PC-3 (cell line): ENCODE data around the gene RAI1. TPM values are rescaled to one million over a fixed set of nuclear protein-coding genes. Genes with fewer than 3 reads are reported as not detected.
"Not testable (repeated sequence)": the region's sequence is repeated elsewhere in the genome, so short reads cannot be mapped to it uniquely, and the experiment has no call there.

Experiments used
- ATAC-seq: fragments of 200-7000 bp; cut with Tn5 transposase; 2 replicates; pipeline ENCODE4 v1.9.1; 2020; ENCODE audit warnings: mild to moderate bottlenecking, moderate library complexity
- Bru-seq: library from RNA; stranded (reverse); fragments of 400-500 nt; gene quantifications from one replicate; lab custom pipeline; 2021; lab: Mats Ljungman, UMichigan
- BruChase-seq, 2 experiments: library from RNA; stranded (reverse); fragments of 400-500 nt; gene quantifications; one replicate each; lab custom pipeline; 2021; lab: Mats Ljungman, UMichigan
- BruUV-seq: library from RNA; stranded (reverse); fragments of 400-500 nt; replicated peaks from 2 replicates; lab custom pipeline; 2021; lab: Mats Ljungman, UMichigan
- CTCF ChIA-PET: fragments of 300-600 bp; sonication (Branson Sonifier 250); formaldehyde crosslinking; loops from one replicate; lab custom pipeline; 2022; ENCODE audit warnings: antibody characterized with exemption; lab: Charles Lee
- POLR2A ChIA-PET: fragments of 300-600 bp; sonication (Branson Sonifier 250); formaldehyde crosslinking; loops from one replicate; lab custom pipeline; 2022; ENCODE audit warnings: antibody characterized with exemption; ENCODE audit not compliant: unreplicated experiment; lab: Charles Lee
- DNase-seq: peaks from one replicate; pipeline ENCODE4 v3.0.0-alpha.2; 2015
- H2AFZ ChIP-seq: fragments of 300-600 bp; sonication (generic); 2 replicates; pipeline ENCODE4 v1.6.0; 2016; ENCODE audit warnings: antibody characterized with exemption, low read length
- H3F3A ChIP-seq: fragments of 300-600 bp; sonication (generic); one replicate; pipeline ENCODE4 v1.6.0; 2017; ENCODE audit warnings: antibody characterized with exemption, low read length, control low read depth, mild to moderate bottlenecking; ENCODE audit not compliant: unreplicated experiment
- H3K27ac ChIP-seq: fragments of 300-600 bp; sonication (generic); 2 replicates; pipeline ENCODE4 v1.5.1; 2016; ENCODE audit warnings: mild to moderate bottlenecking, low read length
- H3K27me3 ChIP-seq: fragments of 300-600 bp; sonication (generic); 2 replicates; pipeline ENCODE4 v1.6.1; 2016; ENCODE audit warnings: low read length, mixed read lengths
- H3K36me3 ChIP-seq: fragments of 300-600 bp; sonication (generic); 2 replicates; pipeline ENCODE4 v1.6.1; 2016; ENCODE audit warnings: low read depth, mixed run types, low read length, mixed read lengths
- H3K4me1 ChIP-seq: fragments of 300-600 bp; sonication (generic); 2 replicates; pipeline ENCODE4 v1.5.1; 2016; ENCODE audit warnings: low read length; ENCODE audit not compliant: insufficient read depth
- H3K4me2 ChIP-seq: fragments of 300-600 bp; sonication (generic); 2 replicates; pipeline ENCODE4 v1.6.0; 2016; ENCODE audit warnings: low read length
- H3K4me3 ChIP-seq: fragments of 300-600 bp; sonication (generic); 2 replicates; pipeline ENCODE4 v1.5.1; 2016; ENCODE audit warnings: mild to moderate bottlenecking, low read length, mixed read lengths
- H3K79me2 ChIP-seq: fragments of 300-600 bp; sonication (generic); 2 replicates; pipeline ENCODE4 v1.6.1; 2017; ENCODE audit warnings: low read length, mixed read lengths
- H3K9ac ChIP-seq: fragments of 300-600 bp; sonication (generic); 2 replicates; pipeline ENCODE4 v1.6.0; 2016; ENCODE audit warnings: mild to moderate bottlenecking, low read length
- H3K9me2 ChIP-seq: fragments of 300-600 bp; sonication (generic); replicated peaks from 2 replicates; pipeline ENCODE4 v1.6.1; 2016; ENCODE audit warnings: mixed run types, low read length, mixed read lengths
- H3K9me3 ChIP-seq: fragments of 300-600 bp; sonication (generic); 2 replicates; pipeline ENCODE4 v1.6.1; 2016; ENCODE audit warnings: low read length, mixed read lengths
- H4K20me1 ChIP-seq: fragments of 300-600 bp; sonication (generic); 2 replicates; pipeline ENCODE4 v1.6.1; 2016; ENCODE audit warnings: low read length, mixed read lengths
- CTCF ChIP-seq: fragments of 300-600 bp; sonication (generic); conservative IDR thresholded peaks from 2 replicates; pipeline ENCODE4 v1.5.1; 2017; ENCODE audit warnings: antibody characterized with exemption, low read depth, mild to moderate bottlenecking, low read length
- EZH2 ChIP-seq: fragments of 300-600 bp; sonication (generic); IDR thresholded peaks from one replicate; pipeline ENCODE4 v1.6.1; 2017; ENCODE audit warnings: antibody characterized with exemption, mild to moderate bottlenecking, low read length; ENCODE audit not compliant: unreplicated experiment
- EZH2phosphoT487 ChIP-seq: fragments of 300-600 bp; sonication (generic); IDR thresholded peaks from 2 replicates; pipeline ENCODE4 v1.6.1; 2018; ENCODE audit warnings: mild to moderate bottlenecking, antibody characterized with exemption, low read length, borderline replicate concordance
- intact Hi-C: fragments of 100-400 bp; cut with micrococcal nuclease; formaldehyde crosslinking; loops from 2 replicates; pipeline ENCODE4 v1.9.0; 2023
- long read RNA-seq: library from polyadenylated mRNA; unstranded; transcript quantifications from one replicate; pipeline ENCODE4 v2.0.0, GENCODE V29; 2021; ENCODE audit not compliant: unreplicated experiment
- total RNA-seq: library from RNA; depleted of rRNA; stranded (reverse); fragments of >200 nt; gene quantifications from 2 replicates; pipeline ENCODE4 v1.2.3, GENCODE V29; 2014; rRNA removed

The RAI1 gene, protein sequence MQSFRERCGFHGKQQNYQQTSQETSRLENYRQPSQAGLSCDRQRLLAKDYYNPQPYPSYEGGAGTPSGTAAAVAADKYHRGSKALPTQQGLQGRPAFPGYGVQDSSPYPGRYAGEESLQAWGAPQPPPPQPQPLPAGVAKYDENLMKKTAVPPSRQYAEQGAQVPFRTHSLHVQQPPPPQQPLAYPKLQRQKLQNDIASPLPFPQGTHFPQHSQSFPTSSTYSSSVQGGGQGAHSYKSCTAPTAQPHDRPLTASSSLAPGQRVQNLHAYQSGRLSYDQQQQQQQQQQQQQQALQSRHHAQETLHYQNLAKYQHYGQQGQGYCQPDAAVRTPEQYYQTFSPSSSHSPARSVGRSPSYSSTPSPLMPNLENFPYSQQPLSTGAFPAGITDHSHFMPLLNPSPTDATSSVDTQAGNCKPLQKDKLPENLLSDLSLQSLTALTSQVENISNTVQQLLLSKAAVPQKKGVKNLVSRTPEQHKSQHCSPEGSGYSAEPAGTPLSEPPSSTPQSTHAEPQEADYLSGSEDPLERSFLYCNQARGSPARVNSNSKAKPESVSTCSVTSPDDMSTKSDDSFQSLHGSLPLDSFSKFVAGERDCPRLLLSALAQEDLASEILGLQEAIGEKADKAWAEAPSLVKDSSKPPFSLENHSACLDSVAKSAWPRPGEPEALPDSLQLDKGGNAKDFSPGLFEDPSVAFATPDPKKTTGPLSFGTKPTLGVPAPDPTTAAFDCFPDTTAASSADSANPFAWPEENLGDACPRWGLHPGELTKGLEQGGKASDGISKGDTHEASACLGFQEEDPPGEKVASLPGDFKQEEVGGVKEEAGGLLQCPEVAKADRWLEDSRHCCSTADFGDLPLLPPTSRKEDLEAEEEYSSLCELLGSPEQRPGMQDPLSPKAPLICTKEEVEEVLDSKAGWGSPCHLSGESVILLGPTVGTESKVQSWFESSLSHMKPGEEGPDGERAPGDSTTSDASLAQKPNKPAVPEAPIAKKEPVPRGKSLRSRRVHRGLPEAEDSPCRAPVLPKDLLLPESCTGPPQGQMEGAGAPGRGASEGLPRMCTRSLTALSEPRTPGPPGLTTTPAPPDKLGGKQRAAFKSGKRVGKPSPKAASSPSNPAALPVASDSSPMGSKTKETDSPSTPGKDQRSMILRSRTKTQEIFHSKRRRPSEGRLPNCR (N-terminal part only)
- total RNA-seq (33.0 and 64.2 TPM in 2 replicates), Bru-seq, nascent RNA (percentile 73 among the genes with signal in this experiment), BruChase-seq, experiment 1, labeled RNA remaining after a 6-hour chase (percentile 75 among the genes with signal in this experiment), BruChase-seq, experiment 2, labeled RNA remaining after a 2-hour chase (percentile 77 among the genes with signal in this experiment)
- long read RNA-seq, partial matches to known transcripts = 51 of 68 reads
- long read RNA-seq, other reads (novel, unspliced or antisense) = 17 of 68 reads

DNA sequence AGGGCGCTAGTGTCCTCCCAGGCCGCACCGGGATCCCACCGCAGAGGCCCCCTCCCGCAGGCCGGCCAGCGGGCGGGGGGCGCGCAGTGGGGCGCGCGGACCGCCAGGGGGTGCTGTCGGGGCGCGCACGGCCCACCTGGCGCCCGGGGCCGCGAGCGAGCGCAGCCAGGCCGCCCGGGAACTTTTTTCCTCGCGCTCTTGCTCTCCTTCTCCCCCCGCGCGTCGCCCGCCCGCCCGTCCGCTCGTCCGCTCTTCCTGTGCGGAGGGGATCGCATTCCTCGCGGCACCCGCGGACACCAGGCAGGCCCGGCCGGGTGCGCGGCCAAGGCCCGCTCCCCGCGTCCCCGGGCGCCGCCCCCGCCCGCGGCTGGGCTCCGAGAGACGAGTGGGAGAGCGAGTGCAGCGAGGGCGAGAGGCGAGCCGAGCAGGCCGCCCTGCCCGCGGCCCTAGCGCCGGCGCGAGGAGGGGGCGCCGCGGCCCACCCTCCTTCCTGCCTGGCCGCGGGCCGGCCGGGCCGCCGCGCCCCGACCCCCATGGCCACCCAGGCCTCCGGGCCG is at the start of gene RAI1:
Gene RAI1, plus strand, starts transcription at position 272 of the 557 bp plus-strand sequence. CDS start 111,491 bp downstream, outside the sequence.
- intact Hi-C loops = loop anchor here (1.0 to 5.0 kb wide), 2 partner anchors 93 to 181 kb away; no protein-coding TSS in a partner anchor
- H3K36me3 ChIP-seq = no peaks in the 10 kb centered on the region
- H4K20me1 ChIP-seq = no peaks in the 10 kb centered on the region
- TF ChIP-seq CTCF (peak; percentile 58), EZH2 (no peak)
- H3K4me1 ChIP-seq = peaks cover 40% of the 10 kb centered on the region
- no peaks in the 10 kb centered on the region for H3K27me3 ChIP-seq
- H3K9me2 ChIP-seq = no peaks in the 10 kb centered on the region
- BruUV-seq = no TSS peak
- ChIA-PET POLR2A (no interaction called here), CTCF (no interaction called here)
- peak within 1 kb of the TSS; percentile 90 for H3K4me3 ChIP-seq
- peaks cover 46% of the 10 kb centered on the region for H3K79me2 ChIP-seq
- peak within 1 kb of the TSS; percentile 68 for H3K27ac ChIP-seq
- no peaks in the 10 kb centered on the region for H3F3A ChIP-seq
- H3K9me3 ChIP-seq = no peaks in the 10 kb centered on the region
- peak within 1 kb of the TSS; percentile 84 for H2AFZ ChIP-seq
- peak within 1 kb of the TSS; percentile 86 for H3K4me2 ChIP-seq
- peak; percentile 86 for DNase-seq
- H3K9ac ChIP-seq = peak within 1 kb of the TSS; percentile 95
- ATAC-seq = peak; percentile 56

DNA sequence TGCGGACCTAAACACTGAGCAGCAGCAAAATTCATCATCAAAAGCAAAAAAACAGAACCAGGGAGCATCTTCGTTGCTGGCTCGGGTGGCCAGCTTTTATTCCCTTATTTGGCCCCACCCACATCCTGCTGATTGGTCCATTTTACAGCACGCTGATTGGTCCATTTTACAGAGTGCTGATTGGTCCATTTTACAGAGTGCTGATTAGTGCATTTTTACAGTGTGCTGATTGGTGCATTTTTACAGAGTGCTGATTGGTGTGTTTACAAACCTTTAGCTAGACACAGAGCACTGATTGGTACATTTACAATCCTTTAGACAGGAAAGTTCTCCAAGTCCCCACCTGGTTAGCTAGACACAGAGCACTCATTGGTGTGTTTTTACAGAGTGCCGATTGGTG is 48.6 kb upstream of the RAI1 start:
- H3K4me2 ChIP-seq, POLR2A ChIA-PET, CTCF ChIA-PET, H3K79me2 ChIP-seq, H3K27me3 ChIP-seq, H3K4me1 ChIP-seq, H3K9me3 ChIP-seq, H3K36me3 ChIP-seq, H3F3A ChIP-seq, H3K9me2 ChIP-seq, H3K27ac ChIP-seq, intact Hi-C loops, H3K4me3 ChIP-seq, ATAC-seq, H3K9ac ChIP-seq, BruUV-seq, H2AFZ ChIP-seq, H4K20me1 ChIP-seq: not testable (repeated sequence)
- DNase-seq = peak; percentile 39

DNA sequence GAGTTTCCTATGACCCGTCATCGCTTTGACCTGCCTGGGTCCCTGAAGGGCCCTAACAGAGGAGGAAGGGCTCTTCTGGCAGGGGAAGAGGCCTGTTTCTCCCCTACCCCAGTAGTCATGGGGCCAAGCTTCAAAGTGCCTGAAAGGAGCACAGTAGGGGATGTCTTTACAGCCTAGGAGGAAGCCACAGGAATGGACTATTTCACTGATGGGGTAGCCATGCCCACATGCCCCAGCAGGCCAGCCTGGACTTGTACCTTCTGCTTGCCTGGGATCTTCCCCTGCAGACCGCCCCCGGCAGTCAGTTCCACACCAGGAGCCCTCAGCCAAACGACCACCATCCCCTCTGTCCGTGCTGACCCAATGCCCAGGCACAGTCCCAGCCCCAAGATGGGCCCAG is 47.9 kb upstream of the RAI1 start:
- no peak overlapping the region for H2AFZ ChIP-seq
- intact Hi-C loops = no loop called here
- ATAC-seq = no peak

More for the DNA sequence above, 47.9 kb upstream of the RAI1 start:
- H3K79me2 ChIP-seq = no peaks in the 10 kb centered on the region
- H4K20me1 ChIP-seq = no peaks in the 10 kb centered on the region
- no peak for DNase-seq
- TF ChIP-seq EZH2phosphoT487 = no peak
- TF ChIP-seq CTCF = no peak
- no peak for TF ChIP-seq EZH2
- H3K9me2 ChIP-seq = no peaks in the 10 kb centered on the region
- no peak overlapping the region for H3K4me3 ChIP-seq
- no peak overlapping the region for H3K4me2 ChIP-seq
- H3K9me3 ChIP-seq = no peaks in the 10 kb centered on the region
- H3K27me3 ChIP-seq = no peaks in the 10 kb centered on the region
- no TSS peak for BruUV-seq
- H3K4me1 ChIP-seq = no peaks in the 10 kb centered on the region
- H3K9ac ChIP-seq = no peak overlapping the region
- ChIA-PET POLR2A (no interaction called here), CTCF (no interaction called here)
- H3F3A ChIP-seq = no peaks in the 10 kb centered on the region
- no peak overlapping the region for H3K27ac ChIP-seq
- H3K36me3 ChIP-seq = no peaks in the 10 kb centered on the region
